SU-DHL-6 (cell line): ENCODE measurements around the gene IRF2.

Experiments used
- H2AFZ ChIP-seq: fragments of 200-600 bp; sonication (generic); 2 replicates; pipeline ENCODE4 v1.6.1; 2014; ENCODE audit warnings: low read depth, mild to moderate bottlenecking, moderate library complexity, mixed read lengths, antibody characterized with exemption, low read length; ENCODE audit not compliant: severe bottlenecking
- H3F3A ChIP-seq: fragments of 200-600 bp; shearing (Covaris generic); 2 replicates; pipeline ENCODE4 v1.6.0; 2016; ENCODE audit warnings: antibody characterized with exemption, mild to moderate bottlenecking; ENCODE audit not compliant: insufficient read depth
- H3K27ac ChIP-seq: fragments of 200-600 bp; sonication (generic); 2 replicates; pipeline ENCODE4 v1.5.1; 2016; ENCODE audit warnings: low read depth, mild to moderate bottlenecking, low read length, moderate library complexity, mixed read lengths
- H3K27me3 ChIP-seq: fragments of 200-600 bp; sonication (generic), shearing (Covaris generic); 2 replicates; pipeline ENCODE4 v1.6.0; 2014; ENCODE audit warnings: mild to moderate bottlenecking, low read length
- H3K36me3 ChIP-seq: fragments of 200-600 bp; sonication (generic); 2 replicates; pipeline ENCODE4 v1.6.1; 2014; ENCODE audit warnings: mild to moderate bottlenecking, low read length, mixed read lengths
- H3K4me2 ChIP-seq: fragments of 300-600, 200-600 bp; shearing (Covaris generic), sonication (generic); 2 replicates; pipeline ENCODE4 v1.6.0; 2014; ENCODE audit warnings: low read length, low read depth, mild to moderate bottlenecking; ENCODE audit not compliant: poor library complexity, severe bottlenecking
- H3K4me3 ChIP-seq: fragments of 200-600 bp; sonication (generic); 2 replicates; pipeline ENCODE4 v1.5.1; 2014; ENCODE audit warnings: antibody characterized with exemption, low read length, mild to moderate bottlenecking, mixed read lengths; ENCODE audit not compliant: insufficient read depth, poor library complexity, severe bottlenecking
- H3K79me2 ChIP-seq: fragments of 200-600 bp; sonication (generic); 2 replicates; pipeline ENCODE4 v1.6.1; 2014; ENCODE audit warnings: mild to moderate bottlenecking, low read length, moderate library complexity; ENCODE audit not compliant: insufficient read depth
- H3K9ac ChIP-seq: fragments of 200-600 bp; sonication (generic); 2 replicates; pipeline ENCODE4 v1.7.0; 2014; ENCODE audit warnings: mild to moderate bottlenecking, low read length
- H3K9me2 ChIP-seq: fragments of 200-600 bp; sonication (generic); replicated peaks from 2 replicates; pipeline ENCODE4 v1.6.1; 2014; ENCODE audit warnings: low read length; ENCODE audit not compliant: insufficient read depth
- H3K9me3 ChIP-seq: fragments of 200-600 bp; sonication (generic); 2 replicates; pipeline ENCODE4 v1.6.1; 2014; ENCODE audit warnings: low read length, mixed read lengths; ENCODE audit not compliant: insufficient read depth
- H4K20me1 ChIP-seq: fragments of 200-600 bp; sonication (generic); 2 replicates; pipeline ENCODE4 v1.6.1; 2014; ENCODE audit warnings: low read depth, mild to moderate bottlenecking, antibody characterized with exemption, low read length, moderate library complexity, mixed read lengths
- EZH2phosphoT487 ChIP-seq: fragments of 200-600 bp; sonication (generic), shearing (Covaris generic); conservative IDR thresholded peaks from 2 replicates; pipeline ENCODE4 v1.6.1; 2018; ENCODE audit warnings: mild to moderate bottlenecking, antibody characterized with exemption, low read length, moderate library complexity, mixed read lengths
- TF ChIP-seq, protein P1 (sequence below): fragments of 200-600 bp; sonication (generic); IDR thresholded peaks from one replicate; pipeline ENCODE4 v1.5.1; 2017; ENCODE audit warnings: antibody characterized with exemption, mild to moderate bottlenecking, low read length, moderate library complexity; ENCODE audit not compliant: insufficient read depth, poor library complexity, severe bottlenecking

Gene IRF2

DNA sequence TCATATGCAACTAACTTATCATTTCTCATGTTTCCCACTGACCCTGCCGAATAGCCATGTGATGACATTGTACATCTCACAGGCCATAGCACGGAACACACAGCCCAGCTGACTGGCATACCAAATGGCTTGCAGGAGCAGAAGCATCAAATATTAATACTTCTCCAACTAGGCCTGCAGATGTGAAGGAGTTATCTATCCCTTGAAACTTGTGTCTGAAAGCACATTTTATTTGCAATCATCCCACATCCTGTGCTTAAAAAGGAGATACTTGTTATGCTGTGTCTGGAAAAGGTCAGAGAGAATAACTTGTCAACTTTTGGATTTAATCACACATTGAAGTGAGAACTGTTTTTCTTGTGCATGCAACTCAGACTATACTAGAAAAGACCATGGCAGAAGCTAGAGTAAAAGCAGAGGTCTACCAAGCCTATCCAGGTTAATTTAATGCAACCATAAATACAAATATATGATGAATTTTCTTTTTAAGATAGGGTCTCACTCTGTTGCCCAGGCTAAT, 100.4 kb downstream of the IRF2 start:
- Histone ChIP-seq H3K79me2 (no peaks in the 10 kb centered on the region), H3F3A (no peaks in the 10 kb centered on the region), H3K9me2 (no peaks in the 10 kb centered on the region), H3K9ac (no peak overlapping the region), H3K27me3 (no peaks in the 10 kb centered on the region), H3K36me3 (no peaks in the 10 kb centered on the region), H3K4me3 (no peak overlapping the region), H4K20me1 (no peaks in the 10 kb centered on the region), H3K9me3 (no peaks in the 10 kb centered on the region), H2AFZ (no peak overlapping the region), H3K27ac (no peak overlapping the region), H3K4me2 (no peak overlapping the region)
- TF ChIP-seq, protein P1, sequence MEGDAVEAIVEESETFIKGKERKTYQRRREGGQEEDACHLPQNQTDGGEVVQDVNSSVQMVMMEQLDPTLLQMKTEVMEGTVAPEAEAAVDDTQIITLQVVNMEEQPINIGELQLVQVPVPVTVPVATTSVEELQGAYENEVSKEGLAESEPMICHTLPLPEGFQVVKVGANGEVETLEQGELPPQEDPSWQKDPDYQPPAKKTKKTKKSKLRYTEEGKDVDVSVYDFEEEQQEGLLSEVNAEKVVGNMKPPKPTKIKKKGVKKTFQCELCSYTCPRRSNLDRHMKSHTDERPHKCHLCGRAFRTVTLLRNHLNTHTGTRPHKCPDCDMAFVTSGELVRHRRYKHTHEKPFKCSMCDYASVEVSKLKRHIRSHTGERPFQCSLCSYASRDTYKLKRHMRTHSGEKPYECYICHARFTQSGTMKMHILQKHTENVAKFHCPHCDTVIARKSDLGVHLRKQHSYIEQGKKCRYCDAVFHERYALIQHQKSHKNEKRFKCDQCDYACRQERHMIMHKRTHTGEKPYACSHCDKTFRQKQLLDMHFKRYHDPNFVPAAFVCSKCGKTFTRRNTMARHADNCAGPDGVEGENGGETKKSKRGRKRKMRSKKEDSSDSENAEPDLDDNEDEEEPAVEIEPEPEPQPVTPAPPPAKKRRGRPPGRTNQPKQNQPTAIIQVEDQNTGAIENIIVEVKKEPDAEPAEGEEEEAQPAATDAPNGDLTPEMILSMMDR, result no peak
- TF ChIP-seq EZH2phosphoT487, result no peak

DNA sequence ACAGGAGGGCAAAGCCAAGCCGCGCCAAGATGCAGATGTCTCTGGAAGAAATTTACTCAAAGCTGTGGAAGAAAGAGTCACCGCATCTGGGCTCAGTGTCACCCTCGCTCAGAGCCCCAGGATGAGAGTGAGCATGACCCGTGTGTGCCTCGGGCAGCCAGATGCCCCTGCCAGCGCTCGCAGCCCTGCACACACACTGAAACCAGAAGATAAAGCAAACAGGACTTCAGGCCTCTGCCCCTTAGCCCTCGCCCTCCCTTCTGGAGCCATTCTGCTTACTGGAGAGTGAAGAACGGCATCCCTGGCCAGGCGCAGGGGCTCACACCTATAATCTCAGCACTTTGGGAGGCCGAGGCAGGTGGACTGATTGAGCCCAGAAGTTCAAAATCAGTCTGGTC, 103.0 kb downstream of the IRF2 start:
- H3K27ac ChIP-seq, result no peak overlapping the region
- no peak overlapping the region for H3K4me2 ChIP-seq
- H3K27me3 ChIP-seq, result no peaks in the 10 kb centered on the region
- H2AFZ ChIP-seq, result no peak overlapping the region
- TF ChIP-seq, protein P1, result no peak
- no peak for TF ChIP-seq EZH2phosphoT487
- no peaks in the 10 kb centered on the region for H3K9me3 ChIP-seq
- H3F3A ChIP-seq, result no peaks in the 10 kb centered on the region
- no peaks in the 10 kb centered on the region for H3K79me2 ChIP-seq
- H3K4me3 ChIP-seq, result no peak overlapping the region
- H3K9ac ChIP-seq, result no peak overlapping the region
- no peaks in the 10 kb centered on the region for H3K36me3 ChIP-seq
- no peaks in the 10 kb centered on the region for H3K9me2 ChIP-seq
- no peaks in the 10 kb centered on the region for H4K20me1 ChIP-seq

DNA sequence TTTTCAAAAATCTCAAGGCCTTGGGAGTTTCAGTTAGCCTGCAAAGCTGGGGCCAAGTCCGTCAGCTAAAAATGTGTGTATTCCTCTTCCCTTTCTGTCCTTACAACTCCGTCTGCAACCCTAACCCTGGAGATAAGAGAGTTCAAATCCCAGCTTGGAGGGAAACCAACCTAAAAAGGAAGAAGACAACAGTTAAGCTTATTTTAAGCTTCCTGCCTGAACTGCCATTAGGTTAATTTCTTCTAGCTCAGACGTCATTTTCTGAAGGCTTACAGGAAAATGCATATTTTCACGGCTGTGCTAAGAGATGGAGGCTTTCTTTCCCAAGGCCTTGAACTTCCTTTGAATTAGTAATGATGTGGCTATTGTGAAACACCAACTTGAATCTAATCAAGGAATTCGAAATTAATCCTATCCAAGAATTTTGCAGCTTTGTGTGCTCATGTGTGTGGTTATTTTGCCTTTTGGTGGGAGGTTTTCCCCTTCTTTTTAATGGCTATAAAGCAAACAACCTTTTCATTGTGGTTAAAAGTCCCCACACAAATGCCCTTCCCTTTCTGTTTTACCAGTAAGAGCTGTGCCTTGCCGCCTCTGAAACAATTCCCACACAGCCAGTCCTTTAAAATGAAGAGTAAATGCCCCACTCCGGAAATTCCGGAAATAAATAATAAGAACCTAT, 103.5 kb downstream of the IRF2 start:
- TF ChIP-seq, protein P1, result no peak
- TF ChIP-seq EZH2phosphoT487, result no peak
- no peak overlapping the region for H3K27ac ChIP-seq
- no peak overlapping the region for H2AFZ ChIP-seq
- no peaks in the 10 kb centered on the region for H3K27me3 ChIP-seq
- no peaks in the 10 kb centered on the region for H3K36me3 ChIP-seq
- no peaks in the 10 kb centered on the region for H3K79me2 ChIP-seq
- H4K20me1 ChIP-seq, result no peaks in the 10 kb centered on the region
- H3K9ac ChIP-seq, result no peak overlapping the region
- no peak overlapping the region for H3K4me3 ChIP-seq
- no peaks in the 10 kb centered on the region for H3F3A ChIP-seq
- H3K9me2 ChIP-seq, result no peaks in the 10 kb centered on the region
- H3K9me3 ChIP-seq, result no peaks in the 10 kb centered on the region
- no peak overlapping the region for H3K4me2 ChIP-seq
